Activated naive CD4-positive, alpha-beta T cell (primary cell): ENCODE measurements around the gene NNT.
A peak's percentile ranks its signal among the peaks of the same experiment; 100 is the strongest.
"Not testable (repeated sequence)": the region's sequence is repeated elsewhere in the genome, so short reads cannot be mapped to it uniquely, and the experiment has no call there.

Experiments
- DNase-seq, 4 experiments: peaks; one replicate each; lab custom pipeline; 2025; lab: John Stamatoyannopoulos, UW

The NNT gene

GRCh38 chr5:43582082-43583005 is 20.6 kb upstream of the NNT start:
- DNase-seq: no peak

GRCh38 chr5:43583724-43584123 is 19.3 kb upstream of the NNT start:
- DNase-seq: no peak

- no peak for DNase-seq
These were observed 18.7 kb upstream of the NNT start for GRCh38 chr5:43584166-43584699.

DNA sequence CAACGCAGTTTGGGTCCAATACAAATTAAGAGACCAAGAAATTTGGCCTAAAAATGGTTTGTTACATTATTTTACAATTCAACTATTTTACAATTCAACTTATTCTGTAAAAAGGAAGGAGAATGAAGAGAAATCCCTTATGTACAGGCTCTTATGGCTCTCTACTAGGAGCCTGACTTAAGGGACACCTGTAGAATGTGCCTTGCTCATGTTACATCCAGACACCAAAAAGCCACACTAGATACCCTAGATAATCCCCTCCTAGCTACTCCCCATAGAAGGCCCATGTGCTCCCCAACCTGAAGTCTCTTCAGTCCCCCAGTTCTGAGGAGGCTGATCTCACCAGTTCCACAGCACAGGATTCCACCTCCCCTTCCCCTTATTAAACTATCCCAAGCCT is 14.1 kb upstream of the NNT start:
- DNase-seq: no peak

- DNase-seq: no peak
These were observed 13.7 kb upstream of the NNT start for GRCh38 chr5:43589310-43589709.

DNA sequence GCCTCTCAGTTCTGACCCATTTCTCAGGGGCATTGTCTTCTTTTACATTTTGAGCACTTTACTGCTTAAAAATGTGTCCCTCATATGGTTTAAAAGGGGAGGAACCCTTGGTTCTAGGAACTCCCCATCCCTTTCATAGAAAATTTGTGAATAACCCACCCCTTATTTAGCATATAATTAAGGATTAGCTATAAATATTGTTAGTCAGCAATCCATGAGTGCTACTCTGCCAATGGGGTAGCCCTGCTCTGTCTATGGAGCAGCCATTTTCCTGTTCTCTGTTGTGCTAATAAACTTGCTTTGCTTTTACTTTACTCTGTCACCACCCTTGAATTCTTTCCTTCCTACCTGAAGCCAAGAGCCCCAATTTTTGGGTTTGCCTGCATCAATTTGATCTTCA is 12.3 kb upstream of the NNT start:
- DNase-seq: no peak

DNA sequence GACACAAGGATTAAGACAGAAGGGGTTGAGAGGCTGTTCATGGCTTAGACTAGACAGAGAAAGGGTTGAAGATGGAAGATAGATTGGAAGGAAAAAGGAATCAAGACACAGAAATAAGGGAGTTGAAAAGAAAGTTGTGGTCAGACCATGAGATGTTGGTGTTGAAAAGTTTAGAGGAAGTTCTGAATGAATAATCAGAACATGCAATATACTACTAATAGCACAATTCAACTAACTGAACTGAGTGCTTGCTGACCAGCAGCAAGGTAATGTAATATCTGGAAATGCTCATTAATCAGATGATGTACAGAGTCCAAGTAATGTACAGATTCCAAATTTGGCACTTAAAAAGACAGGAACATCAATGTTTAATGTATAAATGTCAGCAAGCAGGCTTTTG is 10.6 kb upstream of the NNT start:
- no peak for DNase-seq

DNA sequence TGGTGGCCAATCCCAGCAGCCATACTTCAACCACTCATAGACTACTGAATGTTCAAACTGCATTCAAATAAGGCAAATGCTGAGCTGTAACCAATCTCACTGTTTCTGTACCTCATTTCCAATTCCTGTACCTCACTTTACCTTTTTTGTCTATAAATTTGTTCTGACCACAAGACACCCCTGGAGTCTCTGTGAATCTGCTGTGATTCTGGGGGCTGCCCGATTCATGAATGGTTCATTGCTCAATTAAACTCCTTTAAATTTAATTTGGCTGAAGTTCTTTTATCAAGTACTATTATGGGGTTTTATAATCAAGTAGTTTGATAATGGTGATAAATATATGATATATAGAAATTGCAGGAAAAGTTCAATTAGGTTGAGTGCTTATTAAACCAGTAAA is 4.1 kb upstream of the NNT start:
- not testable (repeated sequence) for DNase-seq

- DNase-seq: no peak
These were observed 1.3 kb upstream of the NNT start for GRCh38 chr5:43601454-43602260.

GRCh38 chr5:43603344-43604217 is 601 bp downstream of the NNT start:
- DNase-seq: peak; percentile 12 to 46 (median 31)

GRCh38 chr5:43604699-43605098 is 1.7 kb downstream of the NNT start:
- DNase-seq: no peak

DNA sequence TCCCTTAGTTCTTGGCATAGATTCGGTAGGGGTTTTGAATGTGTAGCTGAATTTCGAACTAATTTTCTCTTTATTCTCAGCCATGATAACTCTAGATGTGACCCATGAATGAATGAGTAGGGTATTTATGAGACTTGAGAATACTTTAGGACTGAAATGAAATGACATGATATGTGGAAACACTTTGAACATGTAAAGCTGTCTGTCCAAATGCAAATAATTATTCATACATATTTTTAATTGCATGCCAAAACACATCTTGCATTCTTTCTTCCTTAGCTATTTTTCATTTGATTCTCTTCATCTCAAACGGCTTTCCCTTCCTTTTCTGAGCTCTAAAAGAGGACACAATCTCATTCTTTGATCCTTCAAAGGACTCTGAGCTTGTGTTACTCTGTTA is 3.4 kb downstream of the NNT start:
- DNase-seq: no peak

GRCh38 chr5:43608406-43608805 is 5.4 kb downstream of the NNT start:
- no peak for DNase-seq

DNA sequence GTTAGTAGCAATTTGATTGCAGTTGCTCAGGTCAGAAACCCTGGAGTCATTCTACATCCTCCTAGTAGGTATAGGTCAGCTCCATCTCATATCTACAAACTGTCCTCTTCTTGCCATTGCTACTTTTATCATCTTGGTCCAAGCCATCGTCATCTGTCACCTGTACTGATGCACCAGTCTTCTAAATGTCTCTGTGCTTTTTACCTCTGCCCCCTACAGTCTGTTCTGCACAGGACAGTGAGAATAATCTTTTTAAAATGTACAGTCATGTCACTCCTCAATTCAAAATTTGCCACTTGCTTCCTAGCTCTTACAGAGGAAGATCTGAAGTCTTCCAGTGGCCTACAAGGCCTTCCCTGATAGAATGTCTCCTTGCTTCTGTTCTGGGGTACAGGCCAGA is 6.8 kb downstream of the NNT start:
- DNase-seq: no peak

- no peak for DNase-seq
These were observed 10.4 kb downstream of the NNT start for GRCh38 chr5:43613370-43613769.

GRCh38 chr5:43615445-43616184 is 12.6 kb downstream of the NNT start:
- DNase-seq: no peak

DNA sequence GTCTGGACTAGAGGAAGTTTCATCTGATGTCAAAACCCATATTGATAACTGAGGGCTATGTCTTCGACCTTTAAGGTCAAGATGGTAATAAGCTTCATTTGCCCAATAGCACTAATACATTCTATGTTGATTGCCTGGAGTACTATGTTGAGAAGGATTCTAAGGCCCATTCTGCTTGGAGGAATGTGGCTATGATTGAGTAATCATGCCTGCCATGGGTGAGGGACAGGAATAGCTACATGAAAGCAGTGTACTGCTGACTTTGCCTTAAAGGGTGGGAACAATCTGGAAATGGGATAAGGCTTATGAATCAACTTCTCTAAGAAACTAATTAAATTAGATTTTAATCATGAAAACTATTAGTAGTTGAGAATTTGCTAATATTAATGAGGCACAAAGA is 13.6 kb downstream of the NNT start:
- no peak for DNase-seq

DNA sequence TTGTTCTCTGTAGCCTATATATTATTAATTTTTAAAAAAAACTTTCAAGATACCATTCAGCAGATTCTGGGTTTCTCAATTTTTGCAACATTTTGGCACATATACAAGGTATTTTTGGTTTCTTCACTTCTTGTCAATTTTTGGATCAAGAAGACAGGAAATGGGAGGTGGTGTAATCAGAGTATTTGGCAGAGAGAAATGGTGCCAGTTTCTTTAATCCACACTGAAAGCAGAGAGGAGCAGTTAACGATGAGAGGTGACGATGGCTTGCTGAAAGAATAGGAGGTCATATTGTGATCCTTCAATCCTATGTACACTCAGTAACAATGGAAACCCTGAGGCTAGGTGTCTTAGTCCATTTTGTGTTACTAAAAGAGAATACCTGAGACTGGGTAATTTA is 16.4 kb downstream of the NNT start:
- no peak for DNase-seq

GRCh38 chr5:43619911-43620310 is 16.9 kb downstream of the NNT start:
- no peak for DNase-seq

DNA sequence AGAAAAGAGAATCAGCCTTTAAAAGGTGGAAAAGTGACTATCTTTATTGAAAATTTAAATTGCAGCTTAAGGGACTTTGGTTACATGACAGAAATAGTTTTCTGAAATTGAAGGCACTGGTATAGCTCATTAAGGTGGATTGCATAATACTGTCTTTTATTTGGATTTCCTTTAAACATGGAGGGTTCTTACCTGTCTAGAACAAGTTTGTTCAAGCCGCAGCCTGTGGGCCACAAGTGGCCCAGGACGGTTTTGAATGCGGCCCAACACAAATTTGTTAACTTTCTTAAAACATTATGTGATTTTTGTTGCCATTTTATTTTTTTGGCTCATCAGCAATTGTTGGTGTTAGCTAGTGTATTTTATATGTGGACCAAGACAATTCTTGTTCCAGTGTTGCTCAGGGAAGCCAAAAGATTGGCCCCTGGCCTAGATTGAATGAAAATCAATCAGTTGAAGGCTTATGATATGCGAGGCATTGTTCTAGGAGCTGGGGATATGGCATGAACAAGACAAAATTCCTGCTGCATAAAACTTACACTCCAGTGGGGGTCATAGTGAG is 18.0 kb downstream of the NNT start:
- DNase-seq: no peak

DNA sequence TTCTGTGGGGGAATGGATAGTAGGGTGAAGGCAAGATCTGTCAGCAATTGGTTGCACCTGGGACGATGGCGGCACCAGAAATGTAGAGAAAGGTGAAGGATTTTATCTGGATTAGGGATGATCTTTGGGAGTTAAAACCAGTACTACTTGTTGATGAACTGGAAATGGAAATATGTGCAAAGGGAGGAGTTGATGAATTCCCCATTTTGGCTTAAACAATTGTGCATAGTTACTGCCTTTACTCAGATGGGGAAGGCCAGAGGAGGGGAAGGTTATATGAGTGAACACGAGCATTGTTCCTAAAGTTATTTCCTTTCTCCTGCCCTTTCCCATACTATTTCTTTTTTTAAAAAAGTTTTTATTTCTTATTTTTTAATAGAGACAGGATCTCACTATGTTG is 19.1 kb downstream of the NNT start:
- DNase-seq: no peak
